Neuronal stem cell (in vitro differentiated cells): ENCODE measurements around the gene CCNG1.
A peak's percentile ranks its signal among the peaks of the same experiment; 100 is the strongest.

ENCODE experiments used
- DNase-seq: peaks from one replicate; pipeline ENCODE4 v3.0.0-alpha.2; 2013; ENCODE audit warnings: low spot score
- H2AFZ ChIP-seq: one replicate; pipeline ENCODE4 v1.6.1; 2013; ENCODE audit warnings: mild to moderate bottlenecking, low read length, inconsistent platforms
- H2AK5ac ChIP-seq: 2 replicates; pipeline ENCODE4 v1.6.1; 2013; ENCODE audit warnings: low read depth, mild to moderate bottlenecking, inconsistent platforms, low read length, moderate library complexity, mixed read lengths
- H2BK120ac ChIP-seq: 2 replicates; pipeline ENCODE4 v1.6.1; 2013; ENCODE audit warnings: low read depth, mild to moderate bottlenecking, inconsistent platforms, low read length, moderate library complexity, mixed read lengths
- H2BK12ac ChIP-seq: one replicate; pipeline ENCODE4 v1.6.1; 2013; ENCODE audit warnings: low read length, inconsistent platforms
- H2BK15ac ChIP-seq: 2 replicates; pipeline ENCODE4 v1.6.1; 2013; ENCODE audit warnings: mild to moderate bottlenecking, low read length, inconsistent platforms, mixed read lengths
- H2BK5ac ChIP-seq: one replicate; pipeline ENCODE4 v1.6.1; 2013; ENCODE audit warnings: inconsistent platforms, mild to moderate bottlenecking, low read length, moderate library complexity
- H3K14ac ChIP-seq: one replicate; pipeline ENCODE4 v1.6.1; 2013; ENCODE audit warnings: low read length, inconsistent platforms
- H3K18ac ChIP-seq: 2 replicates; pipeline ENCODE4 v1.6.1; 2013; ENCODE audit warnings: low read length, inconsistent platforms
- H3K23ac ChIP-seq: 2 replicates; pipeline ENCODE4 v1.6.1; 2013; ENCODE audit warnings: low read depth, mild to moderate bottlenecking, mixed read lengths, low read length, inconsistent platforms; ENCODE audit not compliant: poor library complexity
- H3K27ac ChIP-seq: replicated peaks from 3 replicates; pipeline ENCODE4 v1.5.1; 2013; ENCODE audit warnings: low read length, inconsistent platforms
- H3K27me3 ChIP-seq, 3 experiments: 2 replicates each; pipeline ENCODE4 v1.6.1; 2013; ENCODE audit warnings: low read length in 3 of 3, mild to moderate bottlenecking in 2 of 3, inconsistent platforms in 1 of 3, low read depth in 1 of 3, mixed read lengths in 1 of 3, moderate library complexity in 1 of 3; ENCODE audit not compliant: control insufficient read depth in 3 of 3, insufficient read depth in 3 of 3
- H3K36me3 ChIP-seq, 2 donors: replicated peaks in 1 of 2; 2 replicates each; pipeline ENCODE4 v1.6.1; 2013; ENCODE audit warnings: low read length in 2 of 2; ENCODE audit not compliant: control insufficient read depth in 2 of 2, insufficient read depth in 2 of 2
- H3K4ac ChIP-seq: 2 replicates; pipeline ENCODE4 v1.6.1; 2013; ENCODE audit warnings: inconsistent platforms, mild to moderate bottlenecking, low read length, moderate library complexity
- H3K4me1 ChIP-seq, 2 donors: 1 replicate in 1 of 2; 2 replicates in 1 of 2; pipeline ENCODE4 v1.6.1; 2013; ENCODE audit warnings: low read length in 2 of 2, low read depth in 1 of 2; ENCODE audit not compliant: control insufficient read depth in 2 of 2, insufficient read depth in 1 of 2
- H3K4me2 ChIP-seq: one replicate; pipeline ENCODE4 v1.6.1; 2013; ENCODE audit warnings: mild to moderate bottlenecking, low read length, inconsistent platforms; ENCODE audit not compliant: insufficient read depth, poor library complexity, severe bottlenecking
- H3K4me3 ChIP-seq, 2 donors: 2 replicates each; pipeline ENCODE4 v1.5.1; 2013; ENCODE audit warnings: low read length in 2 of 2, mild to moderate bottlenecking in 2 of 2, inconsistent platforms in 1 of 2, moderate library complexity in 1 of 2
- H3K79me1 ChIP-seq: one replicate; pipeline ENCODE4 v1.6.1; 2013; ENCODE audit warnings: low read depth, mild to moderate bottlenecking, inconsistent platforms, low read length, moderate library complexity
- H3K9ac ChIP-seq: one replicate; pipeline ENCODE4 v1.6.1; 2013; ENCODE audit warnings: mild to moderate bottlenecking, low read depth, low read length, inconsistent platforms; ENCODE audit not compliant: poor library complexity
- H3K9me3 ChIP-seq, 2 donors: replicated peaks in 1 of 2; 2 replicates each; pipeline versions ENCODE3 to v1.6.1; 2013; ENCODE audit warnings: low read length in 2 of 2, mild to moderate bottlenecking in 2 of 2, inconsistent platforms in 1 of 2, low read depth in 1 of 2, mixed read lengths in 1 of 2, moderate library complexity in 1 of 2; ENCODE audit not compliant: control insufficient read depth in 2 of 2, insufficient read depth in 1 of 2
- H4K8ac ChIP-seq: one replicate; pipeline ENCODE4 v1.6.1; 2013; ENCODE audit warnings: low read depth, mild to moderate bottlenecking, inconsistent platforms, low read length, moderate library complexity
- H4K91ac ChIP-seq: one replicate; pipeline ENCODE4 v1.6.1; 2013; ENCODE audit warnings: low read length, low read depth, mild to moderate bottlenecking, inconsistent platforms; ENCODE audit not compliant: poor library complexity
- WGBS, 2 donors: extraction: QIAGEN DNeasy Blood & Tissue Kit; methylation state at CpG; one replicate each; pipeline ENCODE4 v1.1.7; 2013; ENCODE audit warnings: missing lambda C conversion rate in 2 of 2, mixed read lengths in 1 of 2; ENCODE audit not compliant: insufficient read length in 2 of 2, insufficient replicate concordance in 1 of 2; ENCODE audit errors: extremely low coverage in 2 of 2; 5-methylcytosine and 5-hydroxymethylcytosine counted together

Gene CCNG1

DNA sequence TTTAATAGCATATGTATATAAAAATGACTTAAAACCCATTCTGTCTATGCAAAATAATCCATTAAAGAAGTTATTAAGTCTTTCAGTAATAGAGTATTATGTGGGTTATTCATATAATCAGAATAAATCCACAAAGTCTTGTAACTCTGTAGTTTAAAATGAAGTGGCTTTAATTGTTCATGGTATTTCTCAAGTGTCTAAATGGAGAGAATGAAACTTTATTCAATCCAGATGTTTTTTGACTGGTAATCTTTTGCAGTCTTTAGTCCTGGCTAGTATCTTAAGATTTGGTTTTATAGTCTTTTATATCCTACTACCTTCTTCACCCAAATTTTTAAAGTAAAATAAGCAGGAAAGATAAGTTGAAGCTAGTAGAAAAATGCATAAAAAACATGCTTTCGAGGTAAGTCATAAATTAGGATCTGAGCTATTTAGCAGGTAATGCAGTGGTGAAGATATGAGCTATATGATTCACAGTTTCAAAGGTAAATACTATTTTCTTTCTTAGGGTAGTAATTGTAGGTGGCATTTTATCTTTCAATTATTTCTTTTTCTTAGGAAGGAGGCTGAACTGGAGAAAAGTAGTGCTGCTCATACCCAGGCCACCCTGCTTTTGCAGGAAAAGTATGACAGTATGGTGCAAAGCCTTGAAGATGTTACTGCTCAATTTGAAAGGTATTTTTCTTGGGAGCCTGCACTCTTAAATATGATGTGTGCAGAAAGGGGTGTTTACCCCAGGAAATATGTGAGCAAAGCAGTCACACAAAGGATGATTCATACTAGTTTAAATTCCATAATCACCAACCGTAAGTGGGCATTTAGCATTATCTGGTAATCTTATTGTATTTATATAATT, 41.0 kb downstream of the CCNG1 start:
- H2BK15ac ChIP-seq, result no peak overlapping the region
- H3K9me3 ChIP-seq, result no peaks in the 10 kb centered on the region
- H3K4me1 ChIP-seq, result no peaks in the 10 kb centered on the region
- no peaks in the 10 kb centered on the region for H3K79me1 ChIP-seq
- H3K9ac ChIP-seq, result no peak overlapping the region
- H2AFZ ChIP-seq, result no peak overlapping the region
- peaks cover 8 to 98% of the 10 kb centered on the region in 2 donors for H3K36me3 ChIP-seq
- H2BK12ac ChIP-seq, result no peak overlapping the region
- H3K23ac ChIP-seq, result no peak overlapping the region
- H3K4me3 ChIP-seq, result no peak overlapping the region
- H2BK5ac ChIP-seq, result no peak overlapping the region
- H3K4me2 ChIP-seq, result no peak overlapping the region
- no peak overlapping the region for H4K91ac ChIP-seq
- no peak for DNase-seq
- no peak overlapping the region for H2BK120ac ChIP-seq
- H3K14ac ChIP-seq, result no peak overlapping the region
- H4K8ac ChIP-seq, result no peak overlapping the region
- no peak overlapping the region for H2AK5ac ChIP-seq
- no peak overlapping the region for H3K27ac ChIP-seq
- no peaks in the 10 kb centered on the region for H3K27me3 ChIP-seq
- H3K4ac ChIP-seq, result no peak overlapping the region
- no peak overlapping the region for H3K18ac ChIP-seq
- no CpG with 5 or more reads among the region's 2 CpGs for WGBS, 2 donors

DNA sequence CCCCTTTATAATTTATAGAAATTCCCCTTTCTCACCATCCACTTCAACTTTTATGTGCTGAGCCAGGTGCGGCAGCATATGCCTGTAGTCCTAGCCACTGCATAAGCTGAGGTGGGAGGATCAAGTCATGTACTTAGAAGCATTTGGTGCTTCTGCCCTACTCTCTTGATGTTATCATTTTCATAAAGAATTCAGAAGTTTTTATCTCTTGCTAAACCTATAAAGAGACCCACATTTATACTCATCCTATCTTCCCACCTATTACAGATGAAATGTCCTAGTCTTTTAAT, 41.5 kb downstream of the CCNG1 start:
- H3K18ac ChIP-seq, result no peak overlapping the region
- no peak overlapping the region for H3K4me2 ChIP-seq
- no peak overlapping the region for H2AFZ ChIP-seq
- H4K91ac ChIP-seq, result no peak overlapping the region
- no peak overlapping the region for H2BK12ac ChIP-seq
- peaks cover 8 to 98% of the 10 kb centered on the region in 2 donors for H3K36me3 ChIP-seq
- no peak overlapping the region for H3K4ac ChIP-seq
- no peak for DNase-seq
- H3K9ac ChIP-seq, result no peak overlapping the region
- H2BK120ac ChIP-seq, result no peak overlapping the region
- no peaks in the 10 kb centered on the region for H3K79me1 ChIP-seq
- H3K9me3 ChIP-seq, result no peaks in the 10 kb centered on the region
- no peaks in the 10 kb centered on the region for H3K4me1 ChIP-seq
- no CpG with 5 or more reads among the region's 1 CpG for WGBS, 2 donors
- H3K27me3 ChIP-seq, result no peaks in the 10 kb centered on the region
- H2BK15ac ChIP-seq, result no peak overlapping the region
- H4K8ac ChIP-seq, result no peak overlapping the region
- H3K23ac ChIP-seq, result no peak overlapping the region
- H2BK5ac ChIP-seq, result no peak overlapping the region
- H3K27ac ChIP-seq, result no peak overlapping the region
- H2AK5ac ChIP-seq, result no peak overlapping the region
- no peak overlapping the region for H3K14ac ChIP-seq
- no peak overlapping the region for H3K4me3 ChIP-seq

- H4K8ac ChIP-seq, result no peak overlapping the region
- no peak overlapping the region for H3K4me2 ChIP-seq
- H3K18ac ChIP-seq, result no peak overlapping the region
- H3K9ac ChIP-seq, result peak overlapping the region; percentile 18
- H2BK5ac ChIP-seq, result no peak overlapping the region
- no peak overlapping the region for H3K23ac ChIP-seq
- H3K36me3 ChIP-seq, result peaks cover 9 to 92% of the 10 kb centered on the region in 2 donors
- no peak overlapping the region for H2BK120ac ChIP-seq
- H3K4me3 ChIP-seq, result no peak overlapping the region
- no peak overlapping the region for H3K14ac ChIP-seq
- H2BK15ac ChIP-seq, result no peak overlapping the region
- H3K4ac ChIP-seq, result no peak overlapping the region
- no peaks in the 10 kb centered on the region for H3K4me1 ChIP-seq
- H2AFZ ChIP-seq, result no peak overlapping the region
- H3K9me3 ChIP-seq, result peaks cover 0 to 25% of the 10 kb centered on the region in 2 donors
- H2AK5ac ChIP-seq, result no peak overlapping the region
- no peak overlapping the region for H2BK12ac ChIP-seq
- H3K27ac ChIP-seq, result no peak overlapping the region
- no peak for DNase-seq
- H3K79me1 ChIP-seq, result no peaks in the 10 kb centered on the region
- H4K91ac ChIP-seq, result no peak overlapping the region
- no CpG with 5 or more reads among the region's 6 CpGs for WGBS, 2 donors
- no peaks in the 10 kb centered on the region for H3K27me3 ChIP-seq
Observed at GRCh38 chr5:163489055-163489744, 51.8 kb downstream of the CCNG1 start.

DNA sequence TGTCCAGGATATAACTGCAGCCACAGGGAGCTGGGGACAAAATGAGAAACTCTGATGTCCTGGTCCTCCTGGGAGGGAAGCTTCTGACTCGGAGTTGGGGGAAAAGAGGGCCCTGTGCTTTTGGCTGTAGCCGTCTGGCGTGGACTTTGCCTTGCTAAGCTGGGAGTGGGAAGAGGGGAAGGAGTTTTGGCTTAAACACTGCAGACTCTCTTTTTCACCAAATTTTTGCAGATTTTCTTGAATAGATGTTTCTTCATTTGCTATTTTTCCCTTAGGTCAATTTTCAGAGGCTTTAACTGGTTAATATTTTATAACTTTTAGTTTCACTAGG, 52.3 kb downstream of the CCNG1 start:
- H4K91ac ChIP-seq, result no peak overlapping the region
- H2AK5ac ChIP-seq, result no peak overlapping the region
- H3K27ac ChIP-seq, result no peak overlapping the region
- no peak overlapping the region for H2BK5ac ChIP-seq
- no CpG with 5 or more reads among the region's 3 CpGs for WGBS, 2 donors
- H3K4ac ChIP-seq, result no peak overlapping the region
- H2BK120ac ChIP-seq, result no peak overlapping the region
- no peak for DNase-seq
- H3K4me3 ChIP-seq, result no peak overlapping the region
- H3K9me3 ChIP-seq, result peaks cover 0 to 24% of the 10 kb centered on the region in 2 donors
- no peak overlapping the region for H3K4me2 ChIP-seq
- no peak overlapping the region for H4K8ac ChIP-seq
- H3K23ac ChIP-seq, result no peak overlapping the region
- no peak overlapping the region for H2AFZ ChIP-seq
- no peaks in the 10 kb centered on the region for H3K4me1 ChIP-seq
- no peak overlapping the region for H2BK12ac ChIP-seq
- no peak overlapping the region for H3K18ac ChIP-seq
- peak overlapping the region; percentile 18 for H3K9ac ChIP-seq
- H2BK15ac ChIP-seq, result no peak overlapping the region
- no peaks in the 10 kb centered on the region for H3K79me1 ChIP-seq
- H3K36me3 ChIP-seq, result peaks cover 9 to 87% of the 10 kb centered on the region in 2 donors
- no peaks in the 10 kb centered on the region for H3K27me3 ChIP-seq
- no peak overlapping the region for H3K14ac ChIP-seq
